Hair follicle dermal papilla cell (primary cell): ENCODE data around the gene ESYT3. TPM values are rescaled to one million over a fixed set of nuclear protein-coding genes. Genes with fewer than 3 reads are reported as not detected.

ENCODE experiments used
- total RNA-seq: library from RNA; depleted of rRNA; stranded (reverse); fragments of >200 nt; gene quantifications from 2 replicates; pipeline ENCODE4 v1.2.3, GENCODE V29; 2012

Gene ESYT3, protein sequence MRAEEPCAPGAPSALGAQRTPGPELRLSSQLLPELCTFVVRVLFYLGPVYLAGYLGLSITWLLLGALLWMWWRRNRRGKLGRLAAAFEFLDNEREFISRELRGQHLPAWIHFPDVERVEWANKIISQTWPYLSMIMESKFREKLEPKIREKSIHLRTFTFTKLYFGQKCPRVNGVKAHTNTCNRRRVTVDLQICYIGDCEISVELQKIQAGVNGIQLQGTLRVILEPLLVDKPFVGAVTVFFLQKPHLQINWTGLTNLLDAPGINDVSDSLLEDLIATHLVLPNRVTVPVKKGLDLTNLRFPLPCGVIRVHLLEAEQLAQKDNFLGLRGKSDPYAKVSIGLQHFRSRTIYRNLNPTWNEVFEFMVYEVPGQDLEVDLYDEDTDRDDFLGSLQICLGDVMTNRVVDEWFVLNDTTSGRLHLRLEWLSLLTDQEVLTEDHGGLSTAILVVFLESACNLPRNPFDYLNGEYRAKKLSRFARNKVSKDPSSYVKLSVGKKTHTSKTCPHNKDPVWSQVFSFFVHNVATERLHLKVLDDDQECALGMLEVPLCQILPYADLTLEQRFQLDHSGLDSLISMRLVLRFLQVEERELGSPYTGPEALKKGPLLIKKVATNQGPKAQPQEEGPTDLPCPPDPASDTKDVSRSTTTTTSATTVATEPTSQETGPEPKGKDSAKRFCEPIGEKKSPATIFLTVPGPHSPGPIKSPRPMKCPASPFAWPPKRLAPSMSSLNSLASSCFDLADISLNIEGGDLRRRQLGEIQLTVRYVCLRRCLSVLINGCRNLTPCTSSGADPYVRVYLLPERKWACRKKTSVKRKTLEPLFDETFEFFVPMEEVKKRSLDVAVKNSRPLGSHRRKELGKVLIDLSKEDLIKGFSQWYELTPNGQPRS
- total RNA-seq = 0.49 and 0.97 TPM in 2 replicates

DNA sequence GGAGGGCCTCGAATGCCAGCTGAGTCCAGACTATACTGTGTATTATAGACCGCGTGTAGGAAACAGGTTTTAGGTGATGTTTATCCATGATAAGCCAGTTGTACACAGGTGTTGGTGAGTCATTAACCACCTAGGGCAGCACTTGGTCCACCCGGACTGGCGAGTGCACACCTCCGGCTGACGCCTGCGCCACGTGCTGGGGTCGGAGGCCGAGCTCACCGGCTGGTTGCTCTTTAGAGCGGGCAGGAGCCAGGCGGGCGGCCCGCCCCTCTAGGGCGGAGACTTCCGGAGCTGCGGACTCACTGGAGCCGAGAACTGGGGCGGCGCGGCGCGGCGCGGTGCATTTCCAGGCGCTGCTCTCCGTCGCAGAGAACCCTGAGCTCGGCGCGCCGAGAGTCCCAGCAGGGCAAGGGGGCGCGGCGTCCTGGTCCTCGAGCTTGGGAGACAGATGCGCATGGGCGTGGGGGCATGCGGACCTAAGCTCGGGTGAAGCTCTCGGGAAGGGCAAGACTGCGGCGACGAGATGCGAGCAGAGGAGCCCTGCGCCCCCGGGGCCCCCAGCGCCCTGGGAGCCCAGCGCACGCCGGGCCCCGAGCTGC is at the start of gene ESYT3:
Gene ESYT3 (plus strand): TSS at position 341 of the 599 bp plus-strand sequence. CDS start 183 bp downstream, at position 524.

Other genes starting within 250 kb of the ESYT3 start
- gene ARMC8, start 247.3 kb upstream of the ESYT3 start, total RNA-seq = 38.4 and 48.5 TPM in 2 replicates
- not detected in 2 replicates for gene NME9, start 104.8 kb upstream of the ESYT3 start, total RNA-seq
- gene MRAS, start 86.0 kb upstream of the ESYT3 start, total RNA-seq = 42.9 and 58.9 TPM in 2 replicates
- 15.2 and 26.3 TPM in 2 replicates for gene CEP70, start 159.6 kb downstream of the ESYT3 start, total RNA-seq
- gene FAIM, start 174.2 kb downstream of the ESYT3 start, total RNA-seq = 8.0 and 10.1 TPM in 2 replicates